PC-9 (cell line): ENCODE results near the gene ATRNL1. TPM values are rescaled to one million over a fixed set of nuclear protein-coding genes. Genes with fewer than 3 reads are reported as not detected.

Experiments used
- BruUV-seq: library from RNA; stranded (reverse); fragments of 400-500 nt; replicated peaks from 2 replicates; lab custom pipeline; 2021; lab: Mats Ljungman, UMichigan
- CTCF ChIA-PET: fragments of 300-600 bp; sonication (Branson Sonifier 250); formaldehyde crosslinking; loops from one replicate; lab custom pipeline; 2022; ENCODE audit warnings: antibody characterized with exemption; lab: Charles Lee
- POLR2A ChIA-PET: fragments of 300-600 bp; sonication (Branson Sonifier 250); formaldehyde crosslinking; loops from one replicate; lab custom pipeline; 2022; ENCODE audit warnings: antibody characterized with exemption; ENCODE audit not compliant: unreplicated experiment; lab: Charles Lee
- DNase-seq, 2 experiments: peaks; one replicate each; pipeline versions ENCODE4 v3.0.0 to v3.0.0-alpha.2; 2015 to 2022; ENCODE audit warnings: mixed read lengths in 1 of 2
- H2AFZ ChIP-seq: fragments of 200-600 bp; sonication (generic); 2 replicates; pipeline ENCODE4 v1.8.1; 2017; ENCODE audit warnings: antibody characterized with exemption
- H3F3A ChIP-seq: fragments of 200-600 bp; sonication (generic); 2 replicates; pipeline ENCODE4 v1.8.1; 2017; ENCODE audit warnings: antibody characterized with exemption, mild to moderate bottlenecking, low read depth; ENCODE audit not compliant: insufficient read depth
- H3K27ac ChIP-seq: fragments of 200-600 bp; sonication (generic); 2 replicates; pipeline ENCODE4 v1.6.1; 2016; ENCODE audit warnings: mixed run types
- H3K27me3 ChIP-seq: fragments of 200-600 bp; sonication (generic); 2 replicates; pipeline ENCODE4 v1.6.1; 2016; ENCODE audit warnings: low read depth, mixed run types; ENCODE audit not compliant: insufficient read depth
- H3K36me3 ChIP-seq: fragments of 200-600 bp; sonication (generic); 2 replicates; pipeline ENCODE4 v1.6.1; 2016; ENCODE audit warnings: low read depth, mixed run types
- H3K4me1 ChIP-seq: fragments of 200-600 bp; sonication (generic); replicated peaks from 2 replicates; pipeline ENCODE4 v1.6.1; 2016; ENCODE audit warnings: mixed run types; ENCODE audit not compliant: insufficient read depth
- H3K4me2 ChIP-seq: fragments of 200-600 bp; sonication (generic); 2 replicates; pipeline ENCODE4 v1.6.1; 2017; ENCODE audit warnings: mixed run types
- H3K4me3 ChIP-seq: fragments of 200-600 bp; sonication (generic); 2 replicates; pipeline ENCODE4 v1.6.1; 2016; ENCODE audit warnings: mixed run types
- H3K79me2 ChIP-seq: fragments of 200-600 bp; sonication (generic); 2 replicates; pipeline ENCODE4 v1.6.1; 2017; ENCODE audit warnings: low read depth, mixed run types
- H3K9me2 ChIP-seq: fragments of 200-600 bp; sonication (generic); 2 replicates; pipeline ENCODE4 v1.8.1; 2017; ENCODE audit warnings: mild to moderate bottlenecking; ENCODE audit not compliant: insufficient read depth
- H3K9me3 ChIP-seq: fragments of 200-600 bp; sonication (generic); 2 replicates; pipeline ENCODE4 v1.8.1; 2016; ENCODE audit warnings: low read depth; ENCODE audit not compliant: insufficient read depth
- H4K20me1 ChIP-seq: fragments of 200-600 bp; sonication (generic); 2 replicates; pipeline ENCODE4 v1.8.1; 2017; ENCODE audit not compliant: insufficient read depth
- EZH2 ChIP-seq: fragments of 200-600 bp; sonication (generic); IDR thresholded peaks from 2 replicates; pipeline ENCODE4 v1.8.0; 2017; ENCODE audit warnings: antibody characterized with exemption, low read depth
- intact Hi-C: fragments of 100-400 bp; cut with micrococcal nuclease; formaldehyde crosslinking; loops from one replicate; pipeline ENCODE4 v1.10.0; 2022; ENCODE audit not compliant: unreplicated experiment
- total RNA-seq: library from RNA; stranded (reverse); gene quantifications from 2 replicates; pipeline ENCODE4 v1.2.3, GENCODE V29; 2021
- TF ChIP-seq, protein P1 (sequence below): fragments of 200-600 bp; sonication (generic); conservative IDR thresholded peaks from 2 replicates; pipeline ENCODE4 v1.6.1; 2017; ENCODE audit warnings: mixed run types, antibody characterized with exemption, mild to moderate bottlenecking, moderate library complexity

The ATRNL1 gene
- total RNA-seq, 1 experiment from 2014 or later: not detected

DNA sequence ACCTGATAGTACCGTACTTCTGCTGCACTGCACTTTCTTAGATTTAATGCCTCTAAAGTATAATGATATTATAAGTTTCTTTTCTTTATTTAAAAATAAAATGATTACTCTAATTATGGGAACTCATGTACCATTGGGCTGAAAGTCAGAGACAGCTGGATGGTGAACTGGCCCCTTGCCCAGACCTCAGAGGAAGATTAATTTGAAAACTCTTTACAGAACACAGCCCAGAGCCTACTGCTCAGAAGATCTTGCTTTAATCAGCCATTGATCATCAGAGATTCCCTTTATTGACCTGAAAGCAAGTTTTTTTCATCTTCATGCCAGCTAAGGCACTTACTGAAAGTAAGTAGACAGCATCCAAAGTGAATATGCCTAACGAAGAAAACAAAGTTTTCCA is 838.1 kb downstream of the ATRNL1 start:
- H2AFZ ChIP-seq: no peak overlapping the region
- H3F3A ChIP-seq: no peaks in the 10 kb centered on the region
- no peak overlapping the region for H3K4me3 ChIP-seq
- H3K79me2 ChIP-seq: no peaks in the 10 kb centered on the region
- H3K9me2 ChIP-seq: no peaks in the 10 kb centered on the region
- no peaks in the 10 kb centered on the region for H4K20me1 ChIP-seq
- ChIA-PET CTCF (no interaction called here), POLR2A (no interaction called here)
- H3K4me1 ChIP-seq: no peaks in the 10 kb centered on the region
- TF ChIP-seq EZH2: no peak
- TF ChIP-seq, protein P1, sequence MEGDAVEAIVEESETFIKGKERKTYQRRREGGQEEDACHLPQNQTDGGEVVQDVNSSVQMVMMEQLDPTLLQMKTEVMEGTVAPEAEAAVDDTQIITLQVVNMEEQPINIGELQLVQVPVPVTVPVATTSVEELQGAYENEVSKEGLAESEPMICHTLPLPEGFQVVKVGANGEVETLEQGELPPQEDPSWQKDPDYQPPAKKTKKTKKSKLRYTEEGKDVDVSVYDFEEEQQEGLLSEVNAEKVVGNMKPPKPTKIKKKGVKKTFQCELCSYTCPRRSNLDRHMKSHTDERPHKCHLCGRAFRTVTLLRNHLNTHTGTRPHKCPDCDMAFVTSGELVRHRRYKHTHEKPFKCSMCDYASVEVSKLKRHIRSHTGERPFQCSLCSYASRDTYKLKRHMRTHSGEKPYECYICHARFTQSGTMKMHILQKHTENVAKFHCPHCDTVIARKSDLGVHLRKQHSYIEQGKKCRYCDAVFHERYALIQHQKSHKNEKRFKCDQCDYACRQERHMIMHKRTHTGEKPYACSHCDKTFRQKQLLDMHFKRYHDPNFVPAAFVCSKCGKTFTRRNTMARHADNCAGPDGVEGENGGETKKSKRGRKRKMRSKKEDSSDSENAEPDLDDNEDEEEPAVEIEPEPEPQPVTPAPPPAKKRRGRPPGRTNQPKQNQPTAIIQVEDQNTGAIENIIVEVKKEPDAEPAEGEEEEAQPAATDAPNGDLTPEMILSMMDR: no peak
- H3K4me2 ChIP-seq: no peak overlapping the region
- no peaks in the 10 kb centered on the region for H3K36me3 ChIP-seq
- H3K9me3 ChIP-seq: no peaks in the 10 kb centered on the region
- no peaks in the 10 kb centered on the region for H3K27me3 ChIP-seq
- no peak for DNase-seq
- no TSS peak for BruUV-seq
- intact Hi-C loops: no loop called here
- no peak overlapping the region for H3K27ac ChIP-seq

- intact Hi-C loops: no loop called here
Observed at GRCh38 chr10:115932099-115932498, 838.9 kb downstream of the ATRNL1 start.

DNA sequence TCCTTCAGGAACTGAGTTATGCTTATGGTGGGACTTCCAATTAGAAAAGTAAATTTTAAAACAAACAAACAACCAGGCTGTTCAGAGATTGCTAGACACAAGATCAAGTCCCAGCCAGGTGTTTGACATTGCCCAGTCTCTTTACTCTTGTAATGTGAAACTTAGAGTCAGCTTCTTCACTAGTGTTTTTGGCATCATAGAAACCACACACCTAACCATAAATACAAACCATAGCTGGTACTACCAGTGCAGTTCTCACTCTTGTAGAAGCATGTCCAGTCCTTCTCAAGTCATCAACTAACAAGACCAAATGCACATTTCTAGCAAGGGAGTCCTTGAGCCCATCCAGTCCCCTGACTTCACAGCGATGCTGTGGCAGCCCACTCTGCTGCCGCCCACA is 839.9 kb downstream of the ATRNL1 start:
- Histone ChIP-seq H3K4me1 (no peaks in the 10 kb centered on the region), H3K4me2 (no peak overlapping the region), H3K36me3 (no peaks in the 10 kb centered on the region), H2AFZ (no peak overlapping the region), H3K79me2 (no peaks in the 10 kb centered on the region), H4K20me1 (no peaks in the 10 kb centered on the region), H3K4me3 (no peak overlapping the region), H3K27me3 (no peaks in the 10 kb centered on the region), H3K27ac (no peak overlapping the region), H3K9me2 (no peaks in the 10 kb centered on the region), H3F3A (no peaks in the 10 kb centered on the region), H3K9me3 (no peaks in the 10 kb centered on the region)
- ChIA-PET POLR2A (no interaction called here), CTCF (no interaction called here)
- no TSS peak for BruUV-seq
- intact Hi-C loops: no loop called here
- no peak for DNase-seq
- TF ChIP-seq, protein P1: no peak

More at GRCh38 chr10:115932099-115932498, 838.9 kb downstream of the ATRNL1 start:
- Histone ChIP-seq H3K27ac (no peak overlapping the region), H3K9me2 (no peaks in the 10 kb centered on the region), H3K36me3 (no peaks in the 10 kb centered on the region), H3K4me2 (no peak overlapping the region), H3K79me2 (no peaks in the 10 kb centered on the region), H4K20me1 (no peaks in the 10 kb centered on the region), H3K4me3 (no peak overlapping the region), H3K27me3 (no peaks in the 10 kb centered on the region), H3K9me3 (no peaks in the 10 kb centered on the region), H3K4me1 (no peaks in the 10 kb centered on the region), H3F3A (no peaks in the 10 kb centered on the region), H2AFZ (no peak overlapping the region)
- DNase-seq: no peak
- no peak for TF ChIP-seq EZH2
- TF ChIP-seq, protein P1: no peak
- ChIA-PET CTCF (no interaction called here), POLR2A (no interaction called here)
- no TSS peak for BruUV-seq
